Endothelial cell of umbilical vein (primary cell): ENCODE data around the gene SLCO3A1. TPM values are rescaled to one million over a fixed set of nuclear protein-coding genes. Genes with fewer than 3 reads are reported as not detected.

Source experiments
- BruUV-seq: library from RNA; stranded (reverse); fragments of 400-500 nt; replicated peaks from 2 replicates; lab custom pipeline; 2021; lab: Mats Ljungman, UMichigan
- CTCF ChIA-PET: fragments of 300-600, 350-600 bp; sonication (Branson Sonifier 250); formaldehyde crosslinking; loops from one replicate; lab custom pipeline; 2021; ENCODE audit warnings: antibody characterized with exemption, inconsistent platforms; lab: Charles Lee
- POLR2A ChIA-PET: fragments of 300-600, 350-600 bp; sonication (Branson Sonifier 250); formaldehyde crosslinking; loops from one replicate; lab custom pipeline; 2021; ENCODE audit warnings: antibody characterized with exemption, inconsistent platforms; lab: Charles Lee
- DNase-seq: peaks from one replicate; pipeline ENCODE4 v3.0.0-alpha.2; 2011; ENCODE audit warnings: low read depth, low spot score
- FAIRE-seq: peaks from 2 replicates; lab custom pipeline; 2011; peaks lifted over from hg19 to GRCh38; lab: Jason Lieb, UNC
- H2AFZ ChIP-seq: 2 replicates; pipeline ENCODE4 v1.6.0; 2012; ENCODE audit warnings: low read depth, low read length, control low read depth, inconsistent platforms
- H3K27ac ChIP-seq: 2 replicates; pipeline ENCODE4 v1.5.1; 2011; ENCODE audit warnings: low read depth, mild to moderate bottlenecking, control low read depth, low read length, moderate library complexity; ENCODE audit not compliant: insufficient read depth
- H3K27me3 ChIP-seq, 2 experiments: 2 replicates each; pipeline versions ENCODE4 v1.6.0 to v1.6.1; 2011; ENCODE audit warnings: low read length in 2 of 2, mixed read lengths in 1 of 2; ENCODE audit not compliant: control insufficient read depth in 2 of 2, insufficient read depth in 2 of 2
- H3K36me3 ChIP-seq, 2 experiments: 2 replicates in 1 of 2; 3 replicates in 1 of 2; pipeline ENCODE4 v1.5.1; 2011; ENCODE audit warnings: low read length in 2 of 2, mild to moderate bottlenecking in 1 of 2, moderate library complexity in 1 of 2; ENCODE audit not compliant: control insufficient read depth in 2 of 2, insufficient read depth in 2 of 2; ENCODE audit errors: extremely low read depth in 1 of 2
- H3K4me1 ChIP-seq: 3 replicates; pipeline ENCODE4 v1.5.1; 2011; ENCODE audit warnings: mild to moderate bottlenecking, low read length; ENCODE audit not compliant: control insufficient read depth, insufficient read depth; ENCODE audit errors: extremely low read depth
- H3K4me2 ChIP-seq: 2 replicates; pipeline ENCODE4 v1.6.1; 2011; ENCODE audit warnings: low read length, control low read depth, mixed read lengths; ENCODE audit not compliant: insufficient read depth
- H3K4me3 ChIP-seq, 3 experiments: fragments of 200-600 bp in 1 of 3; sonication (generic), shearing (Covaris generic) in 1 of 3; replicated peaks in 1 of 3; 2 replicates each; pipeline ENCODE4 v1.5.1; 2011 to 2016; ENCODE audit warnings: control low read depth in 3 of 3, low read length in 3 of 3, mild to moderate bottlenecking in 2 of 3, inconsistent platforms in 1 of 3, low read depth in 1 of 3, moderate library complexity in 1 of 3; ENCODE audit not compliant: insufficient read depth in 1 of 3
- H3K79me2 ChIP-seq: 2 replicates; pipeline ENCODE4 v1.6.0; 2012; ENCODE audit warnings: low read length, inconsistent platforms; ENCODE audit not compliant: control insufficient read depth, insufficient read depth
- H3K9ac ChIP-seq: replicated peaks from 2 replicates; pipeline ENCODE3; 2011; ENCODE audit warnings: low read length, control low read depth; ENCODE audit not compliant: insufficient read depth; ENCODE audit errors: extremely low read depth
- H3K9me1 ChIP-seq: replicated peaks from 3 replicates; pipeline ENCODE4 v1.6.0; 2011; ENCODE audit warnings: mild to moderate bottlenecking, low read length; ENCODE audit not compliant: control insufficient read depth, insufficient read depth; ENCODE audit errors: extremely low read depth
- H3K9me3 ChIP-seq: replicated peaks from 2 replicates; pipeline ENCODE4 v1.5.1; 2012; ENCODE audit warnings: low read length, inconsistent platforms; ENCODE audit not compliant: control insufficient read depth, insufficient read depth
- H4K20me1 ChIP-seq: replicated peaks from 2 replicates; pipeline ENCODE3; 2011; ENCODE audit warnings: mild to moderate bottlenecking, low read length; ENCODE audit not compliant: control insufficient read depth, insufficient read depth; ENCODE audit errors: extremely low read depth
- EZH2 ChIP-seq: IDR thresholded peaks from 2 replicates; pipeline ENCODE4 v1.6.1; 2012; ENCODE audit warnings: borderline replicate concordance, low read depth, mild to moderate bottlenecking, moderate library complexity, low read length, inconsistent platforms; ENCODE audit not compliant: severe bottlenecking
- GATA2 ChIP-seq: IDR thresholded peaks from 2 replicates; pipeline ENCODE4 v1.7.0; 2011; ENCODE audit warnings: low read depth, mild to moderate bottlenecking, moderate library complexity, mixed read lengths, low read length; ENCODE audit not compliant: insufficient read length, insufficient read depth
- JUN ChIP-seq: IDR thresholded peaks from 2 replicates; pipeline ENCODE4 v1.6.1; 2011; ENCODE audit warnings: borderline replicate concordance, low read depth; ENCODE audit not compliant: insufficient read length, insufficient read depth
- MYC ChIP-seq: IDR thresholded peaks from one replicate; pipeline ENCODE4 v1.6.1; 2011; ENCODE audit warnings: mild to moderate bottlenecking, low read depth, low read length
- POLR2A ChIP-seq: IDR thresholded peaks from 2 replicates; pipeline ENCODE4 v1.6.1; 2012; ENCODE audit warnings: low read depth, mild to moderate bottlenecking, control low read depth, low read length
- POLR2AphosphoS5 ChIP-seq: IDR thresholded peaks from 2 replicates; pipeline ENCODE4 v1.6.1; 2012; ENCODE audit warnings: low read depth, mild to moderate bottlenecking, control low read depth, low read length, moderate library complexity; ENCODE audit not compliant: insufficient read depth
- dilution Hi-C: fragments of 300-500 bp; cut with MboI; formaldehyde crosslinking; loops from one replicate; pipeline ENCODE4 v1.15.0; 2019; ENCODE audit warnings: low sequenced_read_pairs; ENCODE audit not compliant: extremely low pct_ligation_motif_present
- intact Hi-C: fragments of 100-400 bp; cut with micrococcal nuclease; formaldehyde crosslinking; loops from one replicate; pipeline ENCODE4 v1.10.0; 2022
- polyA plus RNA-seq, 4 experiments: library from polyadenylated mRNA; depleted of rRNA in 3 of 4; stranded (reverse) in 3 of 4; unstranded in 1 of 4; fragments of >200 nt; gene quantifications; 2 replicates each; pipeline versions ENCODE4 v1.2.1 to v1.2.3, GENCODE V29; 2011 to 2012; ENCODE audit warnings: missing spikeins in 1 of 4
- total RNA-seq: library from RNA; stranded (reverse); gene quantifications from 2 replicates; pipeline ENCODE4 v1.2.3, GENCODE V29; 2021
- TF ChIP-seq, protein P1 (sequence below): IDR thresholded peaks from 2 replicates; pipeline ENCODE4 v1.6.1; 2011; ENCODE audit not compliant: insufficient read depth, insufficient read length

The SLCO3A1 gene
- total and polyA plus RNA-seq, 2 donors (not counting 3 experiments of a cell fraction or from before 2014, with no cell fraction given): 0.88 to 0.92 TPM

DNA sequence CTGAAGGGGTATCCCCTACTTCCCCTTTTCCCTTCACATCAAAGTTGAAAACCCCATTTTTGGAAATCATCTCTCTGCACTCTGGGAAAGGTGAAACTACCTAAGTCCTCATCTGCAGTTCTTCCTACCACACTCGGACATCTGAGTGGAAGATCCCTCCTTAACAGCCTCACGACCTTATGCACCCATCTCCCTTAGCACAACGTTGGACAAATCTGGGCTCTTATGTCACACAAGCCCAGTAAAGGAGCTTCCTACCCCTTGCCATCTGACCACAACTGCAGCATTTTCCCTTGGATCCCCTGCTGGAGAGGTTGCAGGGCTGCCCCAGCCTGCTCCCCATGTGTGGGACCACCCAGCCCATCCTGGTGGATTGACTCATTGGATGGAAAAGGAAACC, 288.1 kb downstream of the SLCO3A1 start:
- H4K20me1 ChIP-seq: no peaks in the 10 kb centered on the region
- no peaks in the 10 kb centered on the region for H3K9me1 ChIP-seq
- no peaks in the 10 kb centered on the region for H3K79me2 ChIP-seq
- ChIA-PET POLR2A (no interaction called here), CTCF (no interaction called here)
- TF ChIP-seq POLR2A (no peak), GATA2 (no peak), POLR2AphosphoS5 (no peak), EZH2 (no peak), JUN (no peak), MYC (no peak)
- TF ChIP-seq, protein P1, sequence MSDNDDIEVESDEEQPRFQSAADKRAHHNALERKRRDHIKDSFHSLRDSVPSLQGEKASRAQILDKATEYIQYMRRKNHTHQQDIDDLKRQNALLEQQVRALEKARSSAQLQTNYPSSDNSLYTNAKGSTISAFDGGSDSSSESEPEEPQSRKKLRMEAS: no peak
- no peaks in the 10 kb centered on the region for H3K9me3 ChIP-seq
- no peaks in the 10 kb centered on the region for H3K27me3 ChIP-seq
- H2AFZ ChIP-seq: no peak overlapping the region
- dilution Hi-C loops (no loop called here), intact Hi-C loops (no loop called here)
- BruUV-seq: no TSS peak
- H3K4me2 ChIP-seq: no peak overlapping the region
- H3K4me1 ChIP-seq: no peaks in the 10 kb centered on the region
- no peak overlapping the region for H3K9ac ChIP-seq
- H3K4me3 ChIP-seq: no peak overlapping the region
- no peak for DNase-seq
- no peak for FAIRE-seq
- H3K27ac ChIP-seq: no peak overlapping the region
- no peaks in the 10 kb centered on the region for H3K36me3 ChIP-seq
